H1 (cell line): Measurements from ENCODE around the gene STX2. TPM values are rescaled to one million over a fixed set of nuclear protein-coding genes. Genes with fewer than 3 reads are reported as not detected.
"Not testable (repeated sequence)": the region's sequence is repeated elsewhere in the genome, so short reads cannot be mapped to it uniquely, and the experiment has no call there.

Source experiments
- CTCF ChIA-PET: fragments of 300-600 bp; sonication (Branson Sonifier 250); formaldehyde crosslinking; loops from one replicate; lab custom pipeline; 2021; ENCODE audit not compliant: partially characterized antibody; lab: Charles Lee
- POLR2A ChIA-PET: fragments of 300-600 bp; sonication (Branson Sonifier 250); formaldehyde crosslinking; loops from one replicate; lab custom pipeline; 2021; ENCODE audit warnings: inconsistent platforms; ENCODE audit not compliant: partially characterized antibody; lab: Charles Lee
- DNase-seq, 2 experiments: peaks; one replicate each; pipeline versions ENCODE4 v3.0.0 to v3.0.0-alpha.2; 2010 to 2022; ENCODE audit warnings: low spot score in 2 of 2, low read depth in 1 of 2, mixed read lengths in 1 of 2
- FAIRE-seq: peaks from 2 replicates; lab custom pipeline; 2011; peaks lifted over from hg19 to GRCh38; lab: Jason Lieb, UNC
- H2AFZ ChIP-seq: 2 replicates; pipeline ENCODE4 v1.8.1; 2012; ENCODE audit warnings: low read length, inconsistent platforms
- H2AK5ac ChIP-seq: 2 replicates; pipeline ENCODE4 v1.6.1; 2013; ENCODE audit warnings: low read depth, low read length
- H2BK120ac ChIP-seq: replicated peaks from 2 replicates; pipeline ENCODE3; 2013; ENCODE audit warnings: low read depth, low read length, inconsistent platforms
- H2BK12ac ChIP-seq: 2 replicates; pipeline ENCODE4 v1.6.1; 2013; ENCODE audit warnings: low read depth, low read length
- H2BK15ac ChIP-seq: 2 replicates; pipeline ENCODE4 v1.6.1; 2013; ENCODE audit warnings: low read length
- H2BK20ac ChIP-seq: 2 replicates; pipeline ENCODE4 v1.6.1; 2013; ENCODE audit warnings: low read length
- H2BK5ac ChIP-seq: 2 replicates; pipeline ENCODE4 v1.6.1; 2013; ENCODE audit warnings: low read depth, low read length
- H3K14ac ChIP-seq: 2 replicates; pipeline ENCODE4 v1.6.1; 2013; ENCODE audit warnings: inconsistent platforms; ENCODE audit not compliant: insufficient read length
- H3K18ac ChIP-seq: 2 replicates; pipeline ENCODE4 v1.6.1; 2013; ENCODE audit warnings: low read length; ENCODE audit errors: extremely low read depth
- H3K23ac ChIP-seq: 2 replicates; pipeline ENCODE4 v1.6.1; 2013; ENCODE audit warnings: inconsistent platforms; ENCODE audit not compliant: insufficient read length
- H3K23me2 ChIP-seq: 2 replicates; pipeline ENCODE4 v1.6.1; 2013; ENCODE audit warnings: low read depth, low read length
- H3K27ac ChIP-seq: 2 replicates; pipeline ENCODE4 v1.6.1; 2011; ENCODE audit warnings: low read depth, low read length, inconsistent platforms
- H3K27me3 ChIP-seq, 4 experiments: replicated peaks in 1 of 4; 1 replicate in 1 of 4; 2 replicates in 3 of 4; pipeline versions ENCODE4 v1.6.1 to v1.8.1; 2011 to 2013; ENCODE audit warnings: low read length in 3 of 4, mild to moderate bottlenecking in 3 of 4, inconsistent platforms in 2 of 4, mixed read lengths in 2 of 4, moderate library complexity in 1 of 4; ENCODE audit not compliant: control insufficient read depth in 3 of 4, insufficient read depth in 3 of 4; ENCODE audit errors: extremely low read depth in 1 of 4
- H3K36me3 ChIP-seq, 4 experiments: 2 replicates each; pipeline versions ENCODE4 v1.6.1 to v1.8.1; 2011 to 2013; ENCODE audit warnings: mild to moderate bottlenecking in 4 of 4, low read length in 3 of 4, moderate library complexity in 2 of 4, control low read depth in 1 of 4, inconsistent platforms in 1 of 4; ENCODE audit not compliant: insufficient read depth in 4 of 4, control insufficient read depth in 2 of 4
- H3K4ac ChIP-seq: replicated peaks from 2 replicates; pipeline ENCODE3; 2013; ENCODE audit warnings: low read length, low read depth, mixed read lengths, inconsistent platforms; ENCODE audit not compliant: insufficient read length
- H3K4me1 ChIP-seq, 4 experiments: replicated peaks in 1 of 4; 1 replicate in 1 of 4; 2 replicates in 3 of 4; pipeline versions ENCODE4 v1.6.1 to v1.8.1; 2011 to 2013; ENCODE audit warnings: low read length in 3 of 4, inconsistent platforms in 2 of 4, mixed read lengths in 1 of 4; ENCODE audit not compliant: insufficient read depth in 4 of 4, control insufficient read depth in 3 of 4
- H3K4me2 ChIP-seq, 2 experiments: 2 replicates each; pipeline versions ENCODE4 v1.6.1 to v1.8.1; 2011 to 2013; ENCODE audit warnings: low read depth in 2 of 2, low read length in 2 of 2, control low read depth in 1 of 2, inconsistent platforms in 1 of 2, mild to moderate bottlenecking in 1 of 2; ENCODE audit not compliant: insufficient read depth in 1 of 2
- H3K4me3 ChIP-seq, 4 experiments: fragments of 200-600, 300-600 bp in 1 of 4; sonication (generic), shearing (Covaris generic), sonication (Bioruptor Twin) in 1 of 4; 2 replicates each; pipeline versions ENCODE4 v1.5.1 to v1.8.1; 2011 to 2016; ENCODE audit warnings: low read length in 4 of 4, low read depth in 3 of 4, control low read depth in 2 of 4, inconsistent platforms in 2 of 4, mild to moderate bottlenecking in 2 of 4, mixed read lengths in 1 of 4, moderate library complexity in 1 of 4; ENCODE audit not compliant: insufficient read depth in 2 of 4; ENCODE audit errors: extremely low read depth in 1 of 4
- H3K56ac ChIP-seq: replicated peaks from 2 replicates; pipeline ENCODE3; 2013; ENCODE audit warnings: low read depth, mild to moderate bottlenecking, mixed read lengths, low read length, inconsistent platforms; ENCODE audit not compliant: insufficient read length
- H3K79me1 ChIP-seq: 2 replicates; pipeline ENCODE4 v1.6.1; 2013; ENCODE audit warnings: low read depth, low read length, control low read depth
- H3K79me2 ChIP-seq, 2 experiments: 2 replicates each; pipeline versions ENCODE4 v1.6.1 to v1.8.1; 2012 to 2013; ENCODE audit warnings: low read length in 2 of 2, mild to moderate bottlenecking in 2 of 2, inconsistent platforms in 1 of 2; ENCODE audit not compliant: insufficient read depth in 2 of 2, control insufficient read depth in 1 of 2
- H3K9ac ChIP-seq, 4 experiments: replicated peaks in 1 of 4; 1 replicate in 1 of 4; 2 replicates in 3 of 4; pipeline versions ENCODE4 v1.6.1 to v1.8.1; 2011 to 2013; ENCODE audit warnings: low read depth in 3 of 4, low read length in 3 of 4, control low read depth in 2 of 4, mild to moderate bottlenecking in 2 of 4, moderate library complexity in 2 of 4, inconsistent platforms in 1 of 4; ENCODE audit errors: extremely low read depth in 1 of 4
- H3K9me3 ChIP-seq, 2 experiments: 2 replicates each; pipeline versions ENCODE4 v1.6.1 to v1.8.1; 2012 to 2013; ENCODE audit warnings: mild to moderate bottlenecking in 2 of 2, moderate library complexity in 2 of 2, control low read depth in 1 of 2, inconsistent platforms in 1 of 2, low read depth in 1 of 2, low read length in 1 of 2, mixed read lengths in 1 of 2; ENCODE audit not compliant: insufficient read depth in 2 of 2
- H4K20me1 ChIP-seq, 2 experiments: replicated peaks in 1 of 2; 2 replicates each; pipeline versions ENCODE3 to v1.8.1; 2011 to 2013; ENCODE audit warnings: inconsistent platforms in 2 of 2, low read length in 2 of 2, mild to moderate bottlenecking in 1 of 2; ENCODE audit not compliant: insufficient read depth in 2 of 2, control insufficient read depth in 1 of 2
- H4K5ac ChIP-seq: 2 replicates; pipeline ENCODE4 v1.6.1; 2013; ENCODE audit warnings: low read length, low read depth, mixed read lengths, inconsistent platforms; ENCODE audit not compliant: insufficient read length
- H4K8ac ChIP-seq: 2 replicates; pipeline ENCODE4 v1.8.0; 2013; ENCODE audit warnings: mild to moderate bottlenecking, moderate library complexity, low read length, inconsistent platforms; ENCODE audit not compliant: insufficient read depth; ENCODE audit errors: extremely low read depth
- H4K91ac ChIP-seq: replicated peaks from 2 replicates; pipeline ENCODE3; 2013; ENCODE audit warnings: low read length, mixed read lengths, inconsistent platforms; ENCODE audit not compliant: insufficient read length
- WGBS, 2 experiments: shearing (Covaris generic) in 1 of 2; methylation state at CpG; one replicate each; pipeline versions ENCODE4 v1.1.6 to v1.1.7; 2013 to 2015; ENCODE audit warnings: low lambda C conversion rate in 2 of 2, mixed read lengths in 2 of 2, inconsistent platforms in 1 of 2, low coverage in 1 of 2, missing lambda C conversion rate in 1 of 2; ENCODE audit not compliant: insufficient replicate concordance in 2 of 2, insufficient coverage in 1 of 2, insufficient read length in 1 of 2; ENCODE audit errors: extremely low coverage in 1 of 2, missing lambda C conversion rate in 1 of 2; 5-methylcytosine and 5-hydroxymethylcytosine counted together
- polyA plus RNA-seq, 7 experiments: library from polyadenylated mRNA; depleted of rRNA in 3 of 7; stranded (reverse) in 5 of 7; unstranded in 2 of 7; fragments of >200 nt in 5 of 7; fragments of 200-250 nt in 2 of 7; gene quantifications; 1 replicate in 5 of 7; 2 replicates in 1 of 7; 4 replicates in 1 of 7; pipeline versions ENCODE4 v1.2.1 to v1.2.3, GENCODE V29; 2011 to 2013; ENCODE audit warnings: missing spikeins in 2 of 7, mixed read lengths in 2 of 7
- total RNA-seq: library from RNA; stranded (reverse); fragmentation: NEBNext Ultra II Directional; extraction: Animal tissue kit (Norgen Biotek cat#: 25700); gene quantifications from 2 replicates; pipeline ENCODE4 v1.2.1, GENCODE V29; 2021

STX2 gene
- total and polyA plus RNA-seq, 2 of the 8 experiments (the other 6 are each of a cell fraction or from before 2014, with no cell fraction given) = 20.0 to 26.3 TPM

DNA sequence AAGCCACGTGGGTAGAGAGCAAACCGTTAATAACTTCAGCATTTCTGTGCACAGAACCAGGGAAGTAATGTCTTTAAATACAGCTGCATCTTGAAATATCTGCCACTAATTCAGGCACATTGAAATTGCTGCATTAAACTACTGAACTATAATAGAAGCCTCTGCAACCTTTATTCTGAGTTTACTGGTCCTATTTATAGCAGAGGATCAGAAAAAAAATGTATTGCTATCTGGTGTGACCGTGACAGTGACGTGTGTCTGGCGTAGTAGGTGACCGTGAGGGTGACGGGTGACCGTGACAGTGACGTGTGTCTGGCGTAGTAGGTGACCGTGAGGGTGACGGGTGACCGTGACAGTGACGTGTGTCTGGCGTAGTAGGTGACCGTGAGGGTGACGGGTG, 48.1 kb upstream of the STX2 start:
- 95% methylated on average over 11 of the region's 17 CpGs; no CpG with 5 or more reads in 1 of the 2 experiments for WGBS, 2 experiments
- H2BK15ac ChIP-seq, H2AK5ac ChIP-seq, H3K56ac ChIP-seq, H4K8ac ChIP-seq, H3K9me3 ChIP-seq, H4K5ac ChIP-seq, H2BK5ac ChIP-seq, FAIRE-seq, H3K4me3 ChIP-seq, H3K18ac ChIP-seq, H3K27ac ChIP-seq, H3K23me2 ChIP-seq, H3K79me2 ChIP-seq, H3K9ac ChIP-seq, H3K4ac ChIP-seq, H3K4me2 ChIP-seq, H3K79me1 ChIP-seq, H3K27me3 ChIP-seq, H3K4me1 ChIP-seq, H4K20me1 ChIP-seq, DNase-seq, H2BK12ac ChIP-seq, H2BK20ac ChIP-seq, H4K91ac ChIP-seq, H2AFZ ChIP-seq, H3K36me3 ChIP-seq, CTCF ChIA-PET, H2BK120ac ChIP-seq, H3K23ac ChIP-seq, H3K14ac ChIP-seq: not testable (repeated sequence)
- POLR2A ChIA-PET = interaction anchor here (1.2 to 7.7 kb wide), 2 partner anchors 12 kb away, joined by 3 to 72 read pairs; no protein-coding TSS in a partner anchor
